RCC 7860 (cell line): ENCODE measurements around the gene C2orf68.
"Not testable (repeated sequence)": the region's sequence is repeated elsewhere in the genome, so short reads cannot be mapped to it uniquely, and the experiment has no call there.

Experiments
- DNase-seq: peaks from one replicate; pipeline ENCODE4 v3.0.0-alpha.2; 2015; ENCODE audit warnings: low spot score
- FAIRE-seq: peaks from 2 replicates; lab custom pipeline; 2012; peaks lifted over from hg19 to GRCh38; lab: Jason Lieb, UNC

The C2orf68 gene

DNA sequence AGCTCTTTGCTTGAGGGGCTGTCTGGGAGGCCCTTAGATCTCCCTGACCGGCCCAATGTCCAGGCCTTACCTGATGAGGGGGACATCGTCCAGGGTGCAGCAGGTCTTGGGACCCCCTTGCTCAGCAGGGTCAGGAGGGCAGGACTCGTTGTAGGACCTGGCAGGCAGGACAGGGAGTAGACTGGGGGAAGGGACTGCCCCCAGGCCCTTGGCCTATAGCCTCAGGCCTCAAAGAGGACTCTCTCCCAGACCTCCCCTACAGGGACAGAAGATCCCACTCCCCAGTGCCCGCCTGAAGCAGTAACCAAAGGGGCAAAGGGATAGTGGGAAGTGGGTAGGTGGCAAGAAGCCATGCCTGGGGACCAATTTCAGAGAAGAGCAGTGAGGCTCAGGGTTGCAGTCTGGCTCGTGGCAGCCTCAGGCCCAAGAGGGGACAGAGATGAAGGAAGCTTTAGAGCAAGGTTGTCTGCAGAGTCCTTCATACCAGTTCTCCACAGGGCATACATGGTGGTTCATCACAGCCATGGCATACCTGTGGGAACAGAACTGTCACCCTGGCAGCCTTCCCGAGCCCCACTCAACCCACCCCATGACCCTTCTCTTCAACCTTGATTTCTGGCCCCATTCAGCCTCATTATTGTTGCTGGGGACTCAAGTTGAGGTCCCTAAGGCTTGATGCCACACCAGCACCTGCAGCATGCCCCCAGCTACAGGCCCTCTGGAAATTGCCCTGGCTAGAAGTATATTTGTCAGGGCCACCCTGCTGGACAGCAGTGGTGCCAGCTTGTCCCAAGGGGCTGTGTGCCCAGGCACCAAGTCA, 10.7 kb downstream of the C2orf68 start:
- DNase-seq: no peak
- FAIRE-seq: no peak

DNA sequence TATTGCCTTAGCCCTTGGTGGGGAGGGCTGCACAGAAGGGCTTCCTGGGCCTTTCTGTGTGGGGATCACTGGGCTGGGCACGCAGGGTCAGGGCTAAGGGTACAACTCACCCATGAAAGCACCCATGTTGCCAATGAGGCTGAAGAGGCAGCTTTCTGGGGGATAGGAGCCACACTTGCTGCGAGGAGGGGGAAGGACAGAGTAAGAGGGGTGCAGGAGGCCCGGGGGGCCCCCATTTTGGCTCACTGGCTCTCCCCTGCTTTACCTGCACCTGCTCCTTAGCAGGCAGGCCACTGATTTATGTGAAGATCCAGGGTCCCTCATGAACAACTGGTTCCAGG, 11.7 kb downstream of the C2orf68 start:
- FAIRE-seq: no peak

DNA sequence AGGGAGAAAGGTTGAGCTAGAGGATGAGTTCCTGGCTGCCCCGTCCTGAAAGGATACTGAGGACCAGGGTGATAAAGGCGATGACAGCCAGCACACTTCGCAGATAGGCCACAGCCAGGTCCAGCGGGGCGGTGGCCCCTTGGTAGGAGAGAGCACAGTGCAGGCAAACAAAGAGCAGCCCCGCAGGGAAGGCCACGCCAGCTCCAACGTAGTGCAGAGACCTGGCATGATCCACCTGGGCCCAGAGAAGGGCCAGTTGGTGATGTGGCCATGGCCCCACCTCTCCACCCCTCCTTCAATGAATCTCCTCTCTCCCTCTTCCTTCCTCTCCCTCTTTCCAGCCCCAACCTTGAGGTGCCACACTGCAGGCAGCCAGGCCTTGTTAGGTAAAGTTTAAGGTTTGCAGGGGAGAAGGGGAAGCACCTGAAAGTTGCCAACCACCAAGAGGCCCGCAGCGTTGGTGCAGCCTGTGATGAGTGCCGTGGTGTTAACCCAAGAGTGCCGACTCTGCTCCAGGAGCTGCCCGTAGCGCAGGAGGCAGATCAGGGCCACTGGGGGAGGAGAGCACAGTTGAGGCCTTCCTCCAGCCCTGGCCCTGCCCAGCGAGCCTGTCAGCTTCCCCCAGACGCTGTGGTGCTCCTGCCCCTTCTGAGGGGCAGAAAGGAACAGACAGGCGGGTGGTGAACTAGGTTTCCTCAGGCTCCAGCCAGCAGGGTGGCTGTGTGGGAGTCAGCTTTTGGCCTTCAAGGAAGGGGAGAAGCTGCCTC, 12.2 kb downstream of the C2orf68 start:
- DNase-seq (no peak), FAIRE-seq (no peak)

More for the DNA sequence above, 11.7 kb downstream of the C2orf68 start:
- DNase-seq: no peak

DNA sequence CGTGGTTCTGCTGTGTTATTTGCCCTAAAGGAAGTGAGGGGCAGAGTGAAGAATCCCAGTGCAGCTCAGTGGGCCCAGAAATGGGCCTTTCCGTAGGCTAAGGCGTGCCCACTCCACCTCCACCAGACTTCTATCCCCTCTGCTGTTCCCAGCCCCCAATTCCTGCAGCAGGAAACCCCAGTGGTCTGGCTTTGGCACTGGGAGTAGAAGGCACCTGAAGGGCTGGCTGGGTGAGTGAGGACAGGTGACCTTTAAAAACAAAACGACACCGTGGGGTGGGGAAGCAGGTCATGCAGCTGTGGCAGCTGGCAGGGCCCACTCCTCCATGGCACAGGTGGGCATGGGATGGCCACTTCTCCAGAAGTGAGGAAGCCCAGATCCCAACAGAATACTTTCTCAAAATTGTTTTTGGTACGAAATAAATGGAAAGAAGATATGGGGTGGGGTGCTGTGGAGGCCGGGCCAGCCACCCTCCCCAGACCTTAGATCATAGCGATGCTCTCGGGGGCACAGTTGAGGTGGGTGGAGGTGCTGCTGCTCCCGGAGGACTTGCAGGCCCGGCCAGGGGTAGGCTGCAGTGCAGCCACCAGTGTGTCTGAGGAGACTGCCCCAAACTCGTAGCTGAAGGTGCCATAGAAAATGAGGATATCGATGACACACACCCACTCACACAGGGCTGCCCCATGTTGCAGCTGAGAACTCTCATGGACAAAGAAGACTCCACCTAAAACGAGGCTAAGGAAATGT, 13.1 kb downstream of the C2orf68 start:
- no peak for DNase-seq
- FAIRE-seq: no peak

DNA sequence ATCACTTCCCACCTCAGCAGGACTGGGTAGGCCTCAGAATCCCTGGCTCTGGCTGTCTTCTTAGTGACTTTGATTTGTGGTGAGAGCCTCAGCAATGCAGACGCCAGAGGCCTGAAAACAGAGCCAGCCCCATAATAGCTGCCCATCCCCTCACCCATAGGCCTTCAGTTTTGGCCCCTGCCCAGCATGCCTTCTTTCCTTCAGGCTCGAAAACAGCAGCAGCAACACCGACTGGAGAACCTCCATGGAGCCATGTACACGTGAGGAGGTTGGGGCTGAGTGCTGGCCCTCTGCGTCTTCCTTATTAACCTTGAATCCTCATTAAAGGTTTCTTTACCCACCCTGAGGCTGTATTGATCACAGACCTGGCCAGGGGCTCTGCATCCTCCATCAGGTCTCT, 14.6 kb downstream of the C2orf68 start:
- FAIRE-seq: no peak
- DNase-seq: no peak

DNA sequence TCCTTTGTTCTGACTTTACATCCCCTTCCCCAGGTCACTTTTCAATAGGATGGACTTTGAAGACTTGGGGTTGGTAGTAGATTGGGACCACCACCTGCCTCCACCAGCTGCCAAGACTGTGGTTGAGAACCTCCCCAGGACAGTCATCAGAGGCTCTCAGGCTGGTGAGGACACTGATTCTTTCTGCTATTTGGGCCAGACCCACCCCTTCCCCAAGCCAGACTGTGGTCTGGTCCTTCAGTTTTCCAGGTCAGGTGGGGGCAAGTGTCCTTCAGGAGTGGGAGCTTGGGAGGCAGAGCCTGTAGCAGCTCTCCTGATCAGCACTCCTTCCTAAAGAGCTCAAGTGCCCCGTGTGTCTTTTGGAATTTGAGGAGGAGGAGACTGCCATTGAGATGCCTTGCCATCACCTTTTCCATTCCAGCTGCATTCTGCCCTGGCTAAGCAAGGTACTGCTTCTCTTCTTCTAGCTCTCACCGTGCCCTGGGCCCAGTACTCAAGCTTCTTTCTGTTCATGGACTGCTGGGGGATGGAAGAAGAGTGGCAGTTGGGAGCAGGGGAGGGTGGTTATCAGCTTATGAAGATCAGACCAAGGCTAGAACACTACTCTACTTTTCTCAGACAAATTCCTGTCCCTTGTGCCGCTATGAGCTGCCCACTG, 15.3 kb downstream of the C2orf68 start:
- FAIRE-seq (no peak), DNase-seq (no peak)

DNA sequence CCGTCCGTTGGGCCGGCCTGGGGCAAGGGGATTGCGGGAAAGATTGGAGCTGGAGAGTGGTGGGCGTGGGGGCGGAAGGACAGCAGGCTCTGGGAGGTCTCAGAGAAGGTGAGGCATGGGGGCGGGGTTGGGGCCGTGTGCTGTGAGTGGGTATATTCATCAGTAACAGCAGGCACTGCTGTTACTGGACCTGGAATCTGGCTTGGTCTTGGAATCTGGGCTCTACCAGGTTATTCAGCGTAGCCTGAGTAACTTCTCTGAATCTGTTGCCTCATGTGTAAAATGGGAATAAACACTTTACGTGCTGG, 15.9 kb downstream of the C2orf68 start:
- DNase-seq: no peak
- FAIRE-seq: no peak

DNA sequence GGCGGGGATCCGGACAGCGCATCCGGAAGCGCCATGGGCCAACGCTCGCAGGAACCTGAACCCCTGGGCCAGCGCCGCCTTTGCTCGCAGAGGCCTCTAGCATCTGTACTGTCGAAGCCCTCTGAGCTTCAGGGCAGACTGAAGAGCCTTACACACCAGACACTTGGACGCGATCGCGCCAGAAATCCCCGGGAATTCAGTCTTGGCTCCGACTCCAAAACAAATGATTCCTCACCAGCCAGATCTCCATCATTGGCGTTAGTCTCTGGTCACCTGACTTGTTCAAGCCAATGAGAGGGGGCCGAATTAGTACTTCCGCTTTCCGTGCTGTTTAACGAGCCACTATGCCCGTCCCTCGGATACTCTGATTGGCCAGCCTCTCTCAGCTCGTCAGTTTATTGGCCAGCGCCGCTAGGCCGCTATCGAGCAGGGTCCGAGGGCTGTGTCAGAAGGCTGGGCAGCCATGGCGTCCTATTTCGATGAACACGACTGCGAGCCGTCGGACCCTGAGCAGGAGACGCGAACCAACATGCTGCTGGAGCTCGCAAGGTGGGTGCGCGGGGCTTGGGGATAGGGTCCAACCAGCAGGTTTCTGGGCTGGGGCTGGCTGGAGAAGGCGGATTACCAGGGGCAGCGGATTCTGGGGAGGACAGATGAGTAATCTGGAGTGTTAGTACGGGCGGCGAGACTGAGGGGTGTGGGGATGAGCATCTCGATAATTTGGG, 16.4 kb downstream of the C2orf68 start, which contains the start of gene RNF181:
Gene RNF181, plus strand, starts transcription at position 445 of the 725 bp plus-strand sequence. Its CDS starts 19 bp downstream, at position 464.
- DNase-seq (peak; percentile 97), FAIRE-seq (peak; percentile 94)

DNA sequence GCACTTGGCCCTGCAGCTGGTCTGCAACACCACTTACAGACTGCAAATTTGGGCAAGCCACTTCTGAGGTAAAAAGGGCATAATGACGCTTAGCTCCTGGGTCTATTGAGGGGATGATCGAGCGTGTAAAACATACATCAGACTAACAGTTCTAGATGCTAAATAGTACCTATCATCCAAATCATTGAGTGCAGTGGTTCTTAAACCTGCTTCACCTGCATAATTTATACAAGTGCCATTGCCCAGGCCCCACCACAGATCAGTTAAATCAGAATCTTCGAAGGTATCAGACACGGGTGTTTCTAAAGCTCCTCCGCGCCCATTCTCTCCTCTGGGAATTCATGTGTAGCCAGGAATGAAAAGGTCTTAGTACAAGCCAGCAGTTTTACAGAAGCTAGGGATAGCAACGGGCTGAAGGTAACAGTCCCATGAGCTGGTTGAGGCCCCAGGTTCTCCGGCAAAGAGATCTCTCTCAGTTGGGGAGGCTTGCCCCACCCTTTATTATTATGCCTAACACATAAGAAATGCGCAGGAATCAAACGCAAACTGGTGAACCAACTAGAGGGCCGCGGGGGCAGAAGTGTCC, 17.1 kb downstream of the C2orf68 start:
- no peak for FAIRE-seq
- DNase-seq: no peak

DNA sequence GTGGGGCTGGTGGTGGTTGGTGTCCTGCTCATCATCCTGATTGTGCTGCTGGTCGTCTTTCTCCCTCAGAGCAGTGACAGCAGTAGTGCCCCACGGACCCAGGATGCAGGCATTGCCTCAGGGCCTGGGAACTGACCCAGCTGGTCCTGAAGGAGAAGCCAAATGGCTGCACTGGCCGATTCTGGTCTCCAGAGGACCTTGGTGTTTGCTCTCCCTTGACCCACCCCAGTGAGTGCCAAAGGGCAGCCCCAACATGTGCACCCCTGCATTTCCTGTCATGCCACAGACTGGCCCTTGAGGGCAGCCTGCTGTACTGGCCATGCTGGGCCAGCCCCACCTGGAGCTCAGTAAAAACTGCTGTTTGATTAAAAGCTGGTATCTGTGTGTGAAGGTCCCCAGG, 18.8 kb downstream of the C2orf68 start:
- DNase-seq: no peak
- FAIRE-seq: no peak

DNA sequence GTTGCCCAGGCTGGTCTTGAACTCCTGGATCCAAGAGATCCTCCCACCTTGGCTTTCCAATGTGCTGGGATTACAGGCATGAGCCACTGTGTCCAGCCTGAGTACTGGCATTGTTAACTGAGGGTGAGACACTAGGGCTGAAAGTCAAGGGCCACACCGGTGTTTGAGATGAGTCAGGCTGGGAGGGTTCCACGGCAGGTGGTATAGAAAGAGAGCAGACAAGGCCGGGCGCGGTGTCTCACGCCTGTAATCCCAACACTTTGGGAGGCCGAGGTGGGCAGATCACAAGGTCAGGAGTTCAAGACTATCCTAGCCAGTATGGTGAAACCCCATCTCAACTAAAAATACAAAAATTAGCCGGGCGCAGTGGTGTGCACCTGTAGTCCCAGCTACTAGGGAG, 19.6 kb downstream of the C2orf68 start:
- FAIRE-seq, DNase-seq: not testable (repeated sequence)

DNA sequence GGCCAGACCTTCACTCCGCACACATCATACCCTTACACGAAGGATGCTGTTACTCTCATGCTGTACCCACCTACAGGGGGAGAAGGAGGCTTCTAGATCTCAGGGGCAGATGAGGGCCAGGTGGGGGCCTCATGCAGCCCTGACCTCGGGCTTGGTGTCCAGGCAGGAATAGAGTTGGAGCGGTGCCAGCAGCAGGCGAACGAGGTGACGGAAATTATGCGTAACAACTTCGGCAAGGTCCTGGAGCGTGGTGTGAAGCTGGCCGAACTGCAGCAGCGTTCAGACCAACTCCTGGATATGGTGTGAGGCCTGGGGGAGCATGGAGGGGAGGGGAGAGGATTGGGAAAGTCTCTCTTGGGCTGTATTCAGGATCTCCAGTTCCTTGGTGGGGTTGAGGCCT, 20.3 kb downstream of the C2orf68 start:
- no peak for FAIRE-seq
- no peak for DNase-seq

DNA sequence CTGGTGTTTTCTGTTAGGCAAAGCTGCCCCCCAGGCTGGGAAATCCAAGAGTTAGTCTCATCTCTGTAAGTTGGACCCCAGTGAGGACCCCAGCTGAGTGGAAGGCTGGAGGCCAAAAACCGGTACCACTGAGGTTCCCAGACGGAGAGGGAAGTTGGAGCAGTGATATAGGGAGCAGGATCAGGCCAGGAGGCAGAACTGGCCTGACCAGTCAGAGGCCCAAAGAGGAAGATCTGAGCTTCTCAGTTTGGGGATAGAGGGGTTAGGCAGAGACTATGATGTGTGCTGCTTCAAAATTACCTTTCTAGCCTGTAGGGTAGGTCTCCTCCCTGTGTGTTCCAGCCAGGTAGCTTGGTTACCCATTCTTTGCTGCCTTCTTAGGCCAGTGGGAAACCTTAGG, 20.9 kb downstream of the C2orf68 start:
- FAIRE-seq (no peak), DNase-seq (no peak)

DNA sequence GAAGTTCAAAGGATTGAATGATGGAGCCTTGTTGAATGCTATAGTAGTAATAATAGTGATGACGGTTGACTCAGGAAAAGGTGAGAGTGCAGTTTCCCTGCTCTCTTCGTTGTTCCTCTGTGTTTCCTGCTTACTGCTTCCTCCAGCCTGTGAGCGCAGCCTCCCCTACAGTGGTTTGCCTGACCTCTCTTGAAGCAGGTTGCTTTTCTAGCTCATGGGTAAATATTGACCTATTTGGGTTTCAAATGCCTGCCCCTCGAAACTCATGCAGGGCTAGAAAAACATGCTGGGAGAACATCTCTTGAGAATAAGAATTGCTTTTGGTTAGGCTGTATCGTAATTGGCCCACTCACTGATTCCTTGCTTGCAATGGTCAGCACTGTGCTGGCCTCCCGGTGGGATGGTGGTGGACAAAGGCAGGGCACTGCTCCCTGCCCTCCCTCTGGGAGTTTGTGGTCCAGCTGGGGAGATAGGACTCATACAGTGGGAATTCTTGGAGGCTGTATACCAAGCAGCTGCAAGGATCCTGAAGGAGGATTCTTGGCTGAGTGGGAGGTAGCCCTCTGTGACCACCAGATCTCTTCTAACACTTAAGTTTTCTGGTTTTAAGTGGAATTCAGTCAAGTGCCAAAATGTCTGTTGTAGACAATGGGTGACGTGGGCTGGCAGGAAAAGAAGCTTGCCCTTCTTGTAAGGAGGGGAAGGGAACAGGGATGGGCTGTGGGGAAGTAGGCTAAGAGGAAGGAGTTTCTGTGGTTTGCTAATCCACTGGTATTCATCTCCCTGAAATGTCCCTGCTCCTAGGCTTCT, 21.7 kb downstream of the C2orf68 start:
- DNase-seq (peak; percentile 82), FAIRE-seq (no peak)

DNA sequence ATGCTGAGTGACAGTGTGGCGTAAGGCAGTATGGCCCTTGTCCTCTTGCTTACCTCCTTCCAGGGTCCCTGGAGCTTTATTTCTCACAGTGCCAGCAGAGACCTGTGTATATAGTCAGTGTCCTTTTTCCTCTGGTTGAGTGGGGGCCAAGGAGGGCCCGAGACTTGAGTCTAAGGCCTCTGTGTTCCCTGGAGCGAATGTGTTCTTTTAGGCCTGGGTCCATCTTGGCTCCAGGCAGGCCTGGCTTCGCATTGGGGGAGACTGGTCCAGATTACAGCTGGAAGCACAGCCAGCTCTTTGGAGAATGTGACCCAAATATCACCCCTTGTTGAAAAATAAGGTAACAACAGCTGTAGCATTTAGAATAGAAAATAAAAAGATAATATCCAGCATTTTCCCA, 22.7 kb downstream of the C2orf68 start:
- DNase-seq (no peak), FAIRE-seq (no peak)

DNA sequence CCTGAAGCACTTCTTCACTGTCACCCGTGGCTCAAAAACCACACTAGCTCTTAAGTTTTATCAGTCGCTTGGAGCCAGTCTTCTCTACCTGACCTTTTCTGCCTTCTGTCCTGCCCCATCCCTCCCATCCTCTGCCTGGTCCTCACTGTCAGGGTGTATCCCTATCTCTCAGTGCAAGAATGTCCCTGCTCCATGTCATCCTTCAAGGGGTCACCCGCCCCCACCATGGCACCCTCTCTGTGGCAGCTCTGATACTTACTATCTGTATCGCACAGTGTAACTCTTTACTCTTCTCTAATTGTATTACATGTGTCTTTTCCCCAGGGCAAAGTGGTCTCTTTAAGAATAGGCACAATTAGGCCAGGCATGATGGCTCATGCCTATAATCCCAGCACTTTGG, 23.2 kb downstream of the C2orf68 start:
- DNase-seq (no peak), FAIRE-seq (no peak)

DNA sequence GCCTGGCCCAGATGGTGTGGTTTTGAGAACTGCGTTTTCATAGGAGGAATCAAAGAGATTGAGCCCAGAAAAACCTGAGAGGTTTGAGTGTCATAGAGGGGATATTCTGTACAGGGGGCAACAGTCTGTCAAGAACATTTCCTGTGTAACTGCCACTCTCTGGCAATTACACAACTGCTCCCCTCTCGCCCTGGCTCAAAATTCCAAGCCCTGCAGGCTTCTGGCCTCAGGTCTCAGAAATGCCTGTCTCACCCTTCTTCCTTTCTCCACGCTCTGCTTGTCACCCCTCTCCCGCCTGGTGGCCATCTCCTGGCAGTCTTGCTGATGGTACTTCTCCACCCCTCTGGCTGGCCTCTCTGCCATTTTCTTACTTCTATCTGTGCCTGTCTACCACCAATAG, 23.6 kb downstream of the C2orf68 start:
- DNase-seq: no peak
- no peak for FAIRE-seq

DNA sequence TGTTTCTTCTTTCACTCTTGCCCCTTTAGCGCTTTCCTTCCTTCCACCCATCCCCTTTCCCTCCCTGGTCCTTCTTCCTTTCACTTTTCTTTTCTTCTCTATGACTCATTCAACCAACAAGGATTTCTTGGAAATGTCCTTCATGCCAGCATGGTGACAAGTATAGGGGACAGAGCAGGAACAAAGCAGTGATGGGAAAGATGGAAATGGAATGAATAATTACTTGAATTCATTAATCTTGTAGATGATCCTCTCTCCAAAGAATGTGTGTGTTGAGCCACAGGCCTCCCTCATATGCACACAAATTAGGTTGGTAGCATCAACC, 26.1 kb downstream of the C2orf68 start:
- FAIRE-seq (peak; percentile 76), DNase-seq (peak; percentile 87)
